Prostate gland (tissue), 2 donors: ENCODE measurements around the gene ANGPT4. TPM values are rescaled to one million over a fixed set of nuclear protein-coding genes. Genes with fewer than 3 reads are reported as not detected.
A peak's percentile ranks its signal among the peaks of the same experiment; 100 is the strongest.

ENCODE experiments used
- DNase-seq: peaks from one replicate; pipeline ENCODE4 v3.0.0-alpha.2; 2019; ENCODE audit warnings: low spot score
- H3K27ac ChIP-seq, 2 donors: fragments of 200-600 bp; sonication (generic); 2 replicates each; pipeline ENCODE4 v1.5.1; 2017 to 2019
- H3K27me3 ChIP-seq: fragments of 200-600 bp; sonication (generic); replicated peaks from 2 replicates; pipeline ENCODE4 v1.5.1; 2019; ENCODE audit not compliant: insufficient read depth
- H3K36me3 ChIP-seq, 2 donors: fragments of 200-600 bp; sonication (generic); 1 replicate in 1 of 2; 2 replicates in 1 of 2; pipeline versions ENCODE4 v1.5.1 to v1.8.1; 2017 to 2019
- H3K4me1 ChIP-seq: fragments of 200-600 bp; sonication (generic); replicated peaks from 2 replicates; pipeline ENCODE4 v1.5.1; 2019
- H3K4me3 ChIP-seq, 2 donors: fragments of 200-600 bp; sonication (generic); 2 replicates each; pipeline ENCODE4 v1.5.1; 2017 to 2019
- H3K9me3 ChIP-seq: fragments of 200-600 bp; sonication (generic); 2 replicates; pipeline ENCODE4 v1.5.1; 2017
- CTCF ChIP-seq, 4 experiments: fragments of 200-600 bp in 2 of 4; fragments of 450-650 bp in 2 of 4; sonication (generic) in 2 of 4; IDR thresholded peaks; 1 replicate in 3 of 4; 2 replicates in 1 of 4; pipeline ENCODE4 v1.5.1; 2016 to 2019; ENCODE audit warnings: antibody characterized with exemption in 4 of 4, mild to moderate bottlenecking in 2 of 4, moderate library complexity in 2 of 4
- POLR2A ChIP-seq: fragments of 450-650 bp; IDR thresholded peaks from one replicate; pipeline ENCODE4 v1.6.1; 2016; ENCODE audit warnings: antibody characterized with exemption, mild to moderate bottlenecking
- POLR2AphosphoS5 ChIP-seq: sonication (generic); formaldehyde crosslinking; IDR thresholded peaks from one replicate; pipeline ENCODE4 v1.6.1; 2017; ENCODE audit warnings: antibody characterized with exemption
- WGBS: methylation state at CpG from one replicate; pipeline ENCODE4 v1.1.5; 2018; 5-methylcytosine and 5-hydroxymethylcytosine counted together
- intact Hi-C: fragments of 100-400 bp; cut with DNase I; formaldehyde crosslinking; loops from one replicate; pipeline ENCODE4 v1.14.2; 2022
- total RNA-seq, 2 donors: library from RNA; depleted of rRNA; stranded (reverse); fragments of >200 nt; gene quantifications; one replicate each; pipeline ENCODE4 v1.1.0, GENCODE V29; 2016

ANGPT4 gene
- total RNA-seq, 2 donors from 2014 or later = 0.27 to 1.2 TPM

DNA sequence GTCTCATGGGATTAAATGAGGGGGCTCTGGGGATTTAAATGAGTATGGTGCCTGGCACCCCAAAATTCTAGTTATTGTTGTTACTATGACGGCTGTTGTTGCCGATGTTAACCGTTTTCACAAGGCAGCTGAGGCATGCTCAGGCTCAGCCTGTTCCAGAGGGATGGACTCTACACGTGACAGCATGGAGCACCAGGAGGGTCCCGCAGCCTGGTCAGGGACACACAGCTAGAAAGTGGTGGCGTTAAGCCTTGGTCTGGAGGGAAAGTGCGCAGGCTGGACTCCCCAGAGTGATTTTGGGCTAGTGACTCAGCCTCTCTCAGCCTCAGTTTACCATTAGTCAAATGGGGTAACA lies 75.7 kb downstream of the ANGPT4 start:
- WGBS = 88% methylated on average over 7 of the region's 7 CpGs

GRCh38 chr20:839626-840025 lies 76.5 kb downstream of the ANGPT4 start:
- H3K27me3 ChIP-seq = no peaks in the 10 kb centered on the region
- no peaks in the 10 kb centered on the region for H3K9me3 ChIP-seq
- no peak overlapping the region for H3K27ac ChIP-seq
- intact Hi-C loops = loop anchor here (10.0 kb wide), 1 partner anchor 185 kb away; the partner anchor contains the start of gene SRXN1
- peaks cover 7% of the 10 kb centered on the region for H3K4me1 ChIP-seq
- H3K36me3 ChIP-seq = no peaks in the 10 kb centered on the region
- WGBS = 92% methylated on average over 11 of the region's 11 CpGs
- DNase-seq = no peak
- H3K4me3 ChIP-seq = no peak overlapping the region
- no peak for TF ChIP-seq POLR2A
- no peak for TF ChIP-seq CTCF (IDR thresholded peaks at IDR 0.05)
- TF ChIP-seq POLR2AphosphoS5 = no peak

More for the DNA sequence above, 75.7 kb downstream of the ANGPT4 start:
- Histone ChIP-seq H3K27ac (peak overlapping the region in 1 of 2 donors; percentile 92), H3K4me3 (peak overlapping the region in 1 of 2 donors; percentile 63), H3K4me1 (peaks cover 14% of the 10 kb centered on the region), H3K9me3 (no peaks in the 10 kb centered on the region), H3K36me3 (no peaks in the 10 kb centered on the region), H3K27me3 (no peaks in the 10 kb centered on the region)
- no peak for DNase-seq
- TF ChIP-seq POLR2A (no peak), POLR2AphosphoS5 (no peak), CTCF (IDR thresholded peaks at IDR 0.05) (no peak)
- intact Hi-C loops = loop anchor here (10.0 kb wide), 1 partner anchor 186 kb away; the partner anchor contains the start of gene SRXN1

DNA sequence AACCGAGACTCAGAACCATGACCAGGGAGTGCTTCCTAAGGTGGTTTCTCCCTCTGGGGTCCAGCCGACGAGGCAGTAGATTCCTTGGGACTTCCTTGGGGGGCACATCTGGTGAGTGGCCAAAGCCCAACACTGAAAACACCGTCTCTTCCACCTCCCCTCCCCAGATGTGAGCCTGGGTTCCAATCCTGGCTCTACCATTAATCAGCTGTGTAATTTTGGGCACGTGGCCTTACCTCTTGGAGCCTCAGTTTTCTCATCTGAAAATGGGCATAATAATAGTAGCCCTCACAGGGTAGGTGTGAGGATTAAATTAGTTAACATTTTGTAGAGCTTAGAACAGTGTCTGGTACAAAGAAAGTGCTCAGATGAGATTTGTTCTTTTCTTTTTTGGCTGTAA lies 77.1 kb downstream of the ANGPT4 start:
- DNase-seq = no peak
- Histone ChIP-seq H3K27ac (no peak overlapping the region), H3K36me3 (no peaks in the 10 kb centered on the region), H3K4me1 (peaks cover 11% of the 10 kb centered on the region), H3K4me3 (no peak overlapping the region), H3K27me3 (no peaks in the 10 kb centered on the region), H3K9me3 (no peaks in the 10 kb centered on the region)
- intact Hi-C loops = no loop called here
- TF ChIP-seq POLR2AphosphoS5 = no peak
- TF ChIP-seq POLR2A = no peak
- no peak for TF ChIP-seq CTCF (IDR thresholded peaks at IDR 0.05)
- 90% methylated on average over 5 of the region's 5 CpGs for WGBS

GRCh38 chr20:836190-836589 lies 79.9 kb downstream of the ANGPT4 start:
- Histone ChIP-seq H3K36me3 (no peaks in the 10 kb centered on the region), H3K9me3 (no peaks in the 10 kb centered on the region), H3K27me3 (no peaks in the 10 kb centered on the region), H3K4me1 (peaks cover 8% of the 10 kb centered on the region), H3K4me3 (no peak overlapping the region), H3K27ac (no peak overlapping the region)
- no peak for TF ChIP-seq POLR2A
- TF ChIP-seq CTCF (IDR thresholded peaks at IDR 0.05) = no peak
- TF ChIP-seq POLR2AphosphoS5 = no peak
- WGBS = 89% methylated on average over 1 of the region's 1 CpG
- intact Hi-C loops = no loop called here
- no peak for DNase-seq

- Histone ChIP-seq H3K36me3 (no peaks in the 10 kb centered on the region), H3K27ac (no peak overlapping the region), H3K4me3 (no peak overlapping the region), H3K27me3 (no peaks in the 10 kb centered on the region), H3K4me1 (peaks cover 8% of the 10 kb centered on the region), H3K9me3 (no peaks in the 10 kb centered on the region)
- 72% methylated on average over 2 of the region's 2 CpGs for WGBS
- no peak for DNase-seq
- intact Hi-C loops = no loop called here
- TF ChIP-seq CTCF (IDR thresholded peaks at IDR 0.05) (no peak), POLR2A (no peak), POLR2AphosphoS5 (no peak)
Measured at GRCh38 chr20:835608-836045, 80.5 kb downstream of the ANGPT4 start.
